SK-N-SH (cell line): ENCODE measurements around the gene ASCC3. TPM values are rescaled to one million over a fixed set of nuclear protein-coding genes. Genes with fewer than 3 reads are reported as not detected.
A peak's percentile ranks its signal among the peaks of the same experiment; 100 is the strongest.

Source experiments
- CTCF ChIA-PET: fragments of 300-600, 350-600 bp; formaldehyde crosslinking; extraction: SDS; loops from one replicate; lab custom pipeline; 2021; lab: Yijun Ruan, JAX
- POLR2A ChIA-PET: fragments of 350-600 bp; sonication (Branson Sonifier 250); formaldehyde crosslinking; extraction: SDS; loops from one replicate; lab custom pipeline; 2020; ENCODE audit warnings: antibody characterized with exemption, inconsistent platforms; lab: Yijun Ruan, JAX
- DNase-seq: peaks from one replicate; pipeline ENCODE4 v3.0.0; 2012
- H2AFZ ChIP-seq: fragments of 200-600 bp; sonication (generic); 2 replicates; pipeline ENCODE4 v1.8.1; 2016; ENCODE audit warnings: antibody characterized with exemption, mild to moderate bottlenecking, low read depth
- H3F3A ChIP-seq: fragments of 200-600 bp; sonication (generic); replicated peaks from 2 replicates; pipeline ENCODE3; 2016; ENCODE audit warnings: antibody characterized with exemption, mild to moderate bottlenecking; ENCODE audit not compliant: insufficient read depth
- H3K27ac ChIP-seq, 2 experiments: fragments of 200-500 bp in 1 of 2; fragments of 200-600 bp in 1 of 2; sonication (Bioruptor generic) in 1 of 2; sonication (generic), shearing (Covaris generic) in 1 of 2; 2 replicates each; pipeline versions ENCODE4 v1.5.1 to v1.6.1; 2014 to 2016; ENCODE audit warnings: low read depth in 2 of 2, inconsistent platforms in 1 of 2, low read length in 1 of 2, mild to moderate bottlenecking in 1 of 2, mixed read lengths in 1 of 2
- H3K27me3 ChIP-seq: fragments of 200-600 bp; sonication (generic), shearing (Covaris generic); 2 replicates; pipeline ENCODE4 v1.6.1; 2016; ENCODE audit warnings: mixed run types; ENCODE audit not compliant: insufficient read depth
- H3K36me3 ChIP-seq, 2 experiments: fragments of 200-500 bp in 1 of 2; fragments of 200-600 bp in 1 of 2; sonication (Bioruptor generic) in 1 of 2; sonication (generic) in 1 of 2; replicated peaks in 1 of 2; 2 replicates each; pipeline versions ENCODE3 to v1.5.1; 2014 to 2016; ENCODE audit warnings: low read length in 1 of 2, mild to moderate bottlenecking in 1 of 2; ENCODE audit not compliant: insufficient read depth in 2 of 2, control insufficient read depth in 1 of 2
- H3K4me1 ChIP-seq, 2 experiments: fragments of 200-500 bp in 1 of 2; fragments of 200-600 bp in 1 of 2; sonication (Bioruptor generic) in 1 of 2; sonication (generic), shearing (Covaris generic) in 1 of 2; 2 replicates each; pipeline versions ENCODE4 v1.5.1 to v1.6.1; 2014 to 2016; ENCODE audit warnings: low read depth in 1 of 2, low read length in 1 of 2, mixed run types in 1 of 2; ENCODE audit not compliant: insufficient read depth in 2 of 2, control insufficient read depth in 1 of 2
- H3K4me2 ChIP-seq: fragments of 200-600 bp; sonication (generic), shearing (Covaris generic); 2 replicates; pipeline ENCODE4 v1.6.1; 2017; ENCODE audit warnings: mixed run types
- H3K4me3 ChIP-seq, 2 experiments: fragments of 200-500 bp in 1 of 2; fragments of 200-600 bp in 1 of 2; sonication (Bioruptor generic) in 1 of 2; sonication (generic), shearing (Covaris generic) in 1 of 2; 2 replicates each; pipeline versions ENCODE4 v1.5.1 to v1.8.1; 2014 to 2016; ENCODE audit warnings: low read depth in 2 of 2, inconsistent platforms in 1 of 2, low read length in 1 of 2, mild to moderate bottlenecking in 1 of 2, mixed read lengths in 1 of 2, moderate library complexity in 1 of 2
- H3K79me2 ChIP-seq: fragments of 200-600 bp; sonication (generic); 2 replicates; pipeline ENCODE4 v1.8.1; 2017; ENCODE audit warnings: mild to moderate bottlenecking; ENCODE audit not compliant: insufficient read depth
- H3K9ac ChIP-seq: fragments of 200-600 bp; sonication (generic); 2 replicates; pipeline ENCODE4 v1.6.1; 2017; ENCODE audit warnings: mixed run types
- H3K9me2 ChIP-seq: fragments of 200-600 bp; sonication (generic); 2 replicates; pipeline ENCODE4 v1.6.1; 2017; ENCODE audit warnings: mixed run types
- H3K9me3 ChIP-seq: fragments of 200-600 bp; sonication (generic); 2 replicates; pipeline ENCODE4 v1.6.1; 2017; ENCODE audit warnings: mixed run types, mild to moderate bottlenecking, moderate library complexity
- H4K20me1 ChIP-seq: fragments of 200-600 bp; sonication (generic); 2 replicates; pipeline ENCODE4 v1.6.1; 2017; ENCODE audit warnings: mild to moderate bottlenecking, mixed run types; ENCODE audit not compliant: insufficient read depth
- CTCF ChIP-seq: fragments of 200-600 bp; sonication (generic); IDR thresholded peaks from 2 replicates; pipeline ENCODE4 v1.6.1; 2017; ENCODE audit warnings: antibody characterized with exemption, mild to moderate bottlenecking, moderate library complexity
- EZH2phosphoT487 ChIP-seq: fragments of 200-600 bp; sonication (generic); IDR thresholded peaks from 2 replicates; pipeline ENCODE4 v1.6.1; 2017; ENCODE audit warnings: low read depth, mixed run types, mild to moderate bottlenecking, antibody characterized with exemption, moderate library complexity, borderline replicate concordance
- FOSL2 ChIP-seq: IDR thresholded peaks from 2 replicates; pipeline ENCODE4 v1.4.0; 2012; ENCODE audit warnings: low read depth, mild to moderate bottlenecking, moderate library complexity, borderline replicate concordance
- FOXJ3 ChIP-seq: sonication (generic); formaldehyde crosslinking; IDR thresholded peaks from 2 replicates; pipeline ENCODE4 v1.5.1; 2020; ENCODE audit warnings: mild to moderate bottlenecking, missing genetic modification reagents
- GABPA ChIP-seq: IDR thresholded peaks from 2 replicates; pipeline ENCODE4 v1.4.0; 2012; ENCODE audit warnings: low read depth, mild to moderate bottlenecking
- GATA2 ChIP-seq: sonication (generic); formaldehyde crosslinking; IDR thresholded peaks from 2 replicates; pipeline ENCODE4 v1.5.0; 2020; ENCODE audit warnings: mild to moderate bottlenecking, missing genetic modification reagents
- IRF3 ChIP-seq: fragments of 150-350 bp; IDR thresholded peaks from 2 replicates; pipeline ENCODE4 v1.6.1; 2016; ENCODE audit warnings: mild to moderate bottlenecking, low read depth, low read length
- POLR2AphosphoS5 ChIP-seq: IDR thresholded peaks from 2 replicates; pipeline ENCODE4 v1.6.1; 2012; ENCODE audit warnings: low read depth, low read length
- ZBTB33 ChIP-seq: IDR thresholded peaks from 2 replicates; pipeline ENCODE4 v1.4.0; 2012; ENCODE audit warnings: low read depth, borderline replicate concordance
- WGBS: methylation state at CpG from one replicate; pipeline ENCODE4 v1.1.6; 2017; ENCODE audit warnings: low lambda C conversion rate; 5-methylcytosine and 5-hydroxymethylcytosine counted together
- polyA plus RNA-seq, 3 experiments: library from polyadenylated mRNA; depleted of rRNA; stranded (reverse); fragments of >200 nt; gene quantifications; 2 replicates each; pipeline ENCODE4 v1.2.3, GENCODE V29; 2012

ASCC3 gene
- polyA plus RNA-seq, 1 of the 3 experiments (the other 2 are of a cell fraction) = 17.9 TPM

- no peak for DNase-seq
- no peak overlapping the region for H3K4me2 ChIP-seq
- H3K36me3 ChIP-seq = peaks cover 34 to 35% of the 10 kb centered on the region in 2 experiments
- H3K9me2 ChIP-seq = no peaks in the 10 kb centered on the region
- H3K4me1 ChIP-seq = no peaks in the 10 kb centered on the region
- no peak overlapping the region for H2AFZ ChIP-seq
- no peaks in the 10 kb centered on the region for H3K9me3 ChIP-seq
- peak overlapping the region; percentile 36; the same call in 1 of the 2 replicates for H3K9ac ChIP-seq
- H3K4me3 ChIP-seq = no peak overlapping the region
- no peaks in the 10 kb centered on the region for H4K20me1 ChIP-seq
- no peaks in the 10 kb centered on the region for H3K79me2 ChIP-seq
- ChIA-PET POLR2A (no interaction called here), CTCF (interaction anchor here (1.2 kb wide), 1 partner anchor 24 kb away, joined by 5 read pairs; no protein-coding TSS in a partner anchor)
- peak overlapping the region in 1 of 2 experiments; percentile 66; a peak in 2 of 4 replicates for H3K27ac ChIP-seq
- TF ChIP-seq CTCF (no peak), FOSL2 (0 out of 2 replicates have a peak, but pooled peaks have one; percentile 36)
- H3F3A ChIP-seq = no peaks in the 10 kb centered on the region
- 65% methylated on average over 10 of the region's 10 CpGs for WGBS
- no peaks in the 10 kb centered on the region for H3K27me3 ChIP-seq
Measured at GRCh38 chr6:100633096-100633777, 247.9 kb downstream of the ASCC3 start.

GRCh38 chr6:100630536-100630935, 250.6 kb downstream of the ASCC3 start:
- Histone ChIP-seq H2AFZ (no peak overlapping the region), H3K79me2 (no peaks in the 10 kb centered on the region), H3K27me3 (no peaks in the 10 kb centered on the region), H3K4me1 (no peaks in the 10 kb centered on the region), H4K20me1 (no peaks in the 10 kb centered on the region), H3K27ac (no peak overlapping the region), H3K4me3 (no peak overlapping the region), H3K9me3 (no peaks in the 10 kb centered on the region), H3K9ac (no peak overlapping the region), H3K9me2 (no peaks in the 10 kb centered on the region; the same call in 1 of the 2 replicates), H3F3A (no peaks in the 10 kb centered on the region), H3K4me2 (no peak overlapping the region), H3K36me3 (peaks cover 32 to 40% of the 10 kb centered on the region in 2 experiments)
- TF ChIP-seq IRF3 (no peak), FOXJ3 (CRISPR knock-in tag) (no peak), ZBTB33 (no peak), EZH2phosphoT487 (no peak), GATA2 (no peak), POLR2AphosphoS5 (no peak), GABPA (no peak)
- ChIA-PET CTCF (interaction anchor here (0.7 kb wide), 1 partner anchor 523 kb away, joined by 3 read pairs; no protein-coding TSS in a partner anchor), POLR2A (no interaction called here)
- no peak for DNase-seq
- 82% methylated on average over 2 of the region's 2 CpGs for WGBS
